CD14-positive monocyte (primary cell): Measurements from ENCODE around the gene CNPPD1. TPM values are rescaled to one million over a fixed set of nuclear protein-coding genes. Genes with fewer than 3 reads are reported as not detected.
A peak's percentile ranks its signal among the peaks of the same experiment; 100 is the strongest.

Experiments
- DNase-seq, 3 donors: peaks; one replicate each; pipeline ENCODE4 v3.0.0-alpha.2; 2011 to 2022
- H2AFZ ChIP-seq: 2 replicates; pipeline ENCODE4 v1.6.0; 2012; ENCODE audit warnings: mild to moderate bottlenecking, low read depth, low read length, inconsistent platforms; ENCODE audit not compliant: insufficient read depth, poor library complexity, severe bottlenecking
- H3K27ac ChIP-seq, 2 donors: 1 replicate in 1 of 2; 2 replicates in 1 of 2; pipeline ENCODE4 v1.5.1; 2012 to 2013; ENCODE audit warnings: low read length in 2 of 2, control low read depth in 1 of 2, inconsistent platforms in 1 of 2, low read depth in 1 of 2, mild to moderate bottlenecking in 1 of 2
- H3K27me3 ChIP-seq, 2 donors: one replicate each; pipeline versions ENCODE4 v1.6.0 to v1.6.1; 2011 to 2013; ENCODE audit warnings: low read length in 2 of 2; ENCODE audit not compliant: control insufficient read depth in 2 of 2, insufficient read depth in 2 of 2
- H3K36me3 ChIP-seq, 2 donors: replicated peaks in 1 of 2; 1 replicate in 1 of 2; 2 replicates in 1 of 2; pipeline versions ENCODE4 v1.5.1 to v1.6.1; 2012 to 2013; ENCODE audit warnings: low read length in 2 of 2, control low read depth in 1 of 2, inconsistent platforms in 1 of 2, mild to moderate bottlenecking in 1 of 2; ENCODE audit not compliant: insufficient read depth in 2 of 2, control insufficient read depth in 1 of 2
- H3K4me1 ChIP-seq, 2 donors: 1 replicate in 1 of 2; 2 replicates in 1 of 2; pipeline versions ENCODE4 v1.5.1 to v1.6.1; 2012 to 2013; ENCODE audit warnings: low read length in 2 of 2, control low read depth in 1 of 2, inconsistent platforms in 1 of 2, mild to moderate bottlenecking in 1 of 2, moderate library complexity in 1 of 2; ENCODE audit not compliant: insufficient read depth in 2 of 2, control insufficient read depth in 1 of 2
- H3K4me2 ChIP-seq: replicated peaks from 2 replicates; pipeline ENCODE3; 2012; ENCODE audit warnings: low read length, moderate library complexity, mild to moderate bottlenecking; ENCODE audit not compliant: poor library complexity, severe bottlenecking; ENCODE audit errors: extremely low read depth
- H3K4me3 ChIP-seq, 3 experiments: fragments of 200-600 bp in 1 of 3; sonication (generic) in 1 of 3; replicated peaks in 1 of 3; 1 replicate in 2 of 3; 2 replicates in 1 of 3; pipeline ENCODE4 v1.5.1; 2011 to 2013; ENCODE audit warnings: low read length in 3 of 3, mild to moderate bottlenecking in 3 of 3, control low read depth in 2 of 3, low read depth in 2 of 3, inconsistent platforms in 1 of 3, moderate library complexity in 1 of 3
- H3K79me2 ChIP-seq: 2 replicates; pipeline ENCODE4 v1.6.0; 2012; ENCODE audit warnings: mild to moderate bottlenecking, control low read depth, inconsistent platforms, low read length, moderate library complexity; ENCODE audit not compliant: insufficient read depth
- H3K9ac ChIP-seq: 2 replicates; pipeline ENCODE4 v1.6.0; 2017; ENCODE audit warnings: low read length, mild to moderate bottlenecking; ENCODE audit not compliant: insufficient read depth, poor library complexity, severe bottlenecking
- H3K9me3 ChIP-seq, 2 donors: replicated peaks in 1 of 2; 1 replicate in 1 of 2; 2 replicates in 1 of 2; pipeline versions ENCODE4 v1.5.1 to v1.6.1; 2012 to 2013; ENCODE audit warnings: low read length in 2 of 2, control low read depth in 1 of 2; ENCODE audit not compliant: control insufficient read depth in 1 of 2, insufficient read depth in 1 of 2
- H4K20me1 ChIP-seq: 2 replicates; pipeline ENCODE4 v1.6.0; 2012; ENCODE audit warnings: mild to moderate bottlenecking, low read length, control low read depth, moderate library complexity; ENCODE audit not compliant: insufficient read depth
- H3K27ac Mint-ChIP-seq, 7 donors: one replicate each; pipeline ENCODE4 v1.8.0; 2020; ENCODE audit warnings: mild to moderate bottlenecking in 7 of 7, mixed read lengths in 7 of 7, moderate library complexity in 6 of 7, inconsistent platforms in 2 of 7
- H3K27me3 Mint-ChIP-seq, 3 donors: one replicate each; pipeline ENCODE4 v1.8.0; 2021 to 2022; ENCODE audit warnings: low read depth in 3 of 3, mild to moderate bottlenecking in 3 of 3, mixed read lengths in 3 of 3, moderate library complexity in 3 of 3, inconsistent platforms in 1 of 3
- H3K36me3 Mint-ChIP-seq, 2 donors: one replicate each; pipeline ENCODE4 v1.8.0; 2020; ENCODE audit warnings: mixed read lengths in 2 of 2, inconsistent platforms in 1 of 2, mild to moderate bottlenecking in 1 of 2
- H3K4me1 Mint-ChIP-seq: one replicate; pipeline ENCODE4 v1.8.0; 2020; ENCODE audit warnings: mild to moderate bottlenecking, mixed read lengths
- H3K4me3 Mint-ChIP-seq, 2 donors: one replicate each; pipeline ENCODE4 v1.8.0; 2020; ENCODE audit warnings: mild to moderate bottlenecking in 2 of 2, mixed read lengths in 2 of 2, moderate library complexity in 1 of 2
- H3K9me3 Mint-ChIP-seq, 7 donors: one replicate each; pipeline ENCODE4 v1.8.0; 2020 to 2022; ENCODE audit warnings: mixed read lengths in 7 of 7, mild to moderate bottlenecking in 6 of 7, moderate library complexity in 6 of 7, inconsistent platforms in 2 of 7
- CTCF ChIP-seq: fragments of 200-600 bp; IDR thresholded peaks from one replicate; pipeline ENCODE4 v1.8.0; 2022; ENCODE audit warnings: antibody characterized with exemption, mild to moderate bottlenecking
- WGBS: methylation state at CpG from one replicate; pipeline ENCODE4 v1.1.5; 2013; ENCODE audit warnings: missing lambda C conversion rate; ENCODE audit not compliant: insufficient coverage; 5-methylcytosine and 5-hydroxymethylcytosine counted together
- intact Hi-C, 2 donors: fragments of 100-400 bp; cut with micrococcal nuclease; formaldehyde crosslinking; loops; one replicate each; pipeline versions ENCODE4 v1.15.0 to v1.15.1; 2023
- polyA plus RNA-seq, 3 donors: library from polyadenylated mRNA; depleted of rRNA in 1 of 3; unstranded in 2 of 3; stranded (reverse) in 1 of 3; fragments of 300-500 nt in 2 of 3; fragments of >200 nt in 1 of 3; fragmentation: Illumina TruSeq in 2 of 3; gene quantifications; 1 replicate in 2 of 3; 2 replicates in 1 of 3; pipeline ENCODE4 v1.2.3, GENCODE V29; 2012 to 2021

CNPPD1 gene
- polyA plus RNA-seq, 3 donors: 68.8 to 109 (median 71.3) TPM

DNA sequence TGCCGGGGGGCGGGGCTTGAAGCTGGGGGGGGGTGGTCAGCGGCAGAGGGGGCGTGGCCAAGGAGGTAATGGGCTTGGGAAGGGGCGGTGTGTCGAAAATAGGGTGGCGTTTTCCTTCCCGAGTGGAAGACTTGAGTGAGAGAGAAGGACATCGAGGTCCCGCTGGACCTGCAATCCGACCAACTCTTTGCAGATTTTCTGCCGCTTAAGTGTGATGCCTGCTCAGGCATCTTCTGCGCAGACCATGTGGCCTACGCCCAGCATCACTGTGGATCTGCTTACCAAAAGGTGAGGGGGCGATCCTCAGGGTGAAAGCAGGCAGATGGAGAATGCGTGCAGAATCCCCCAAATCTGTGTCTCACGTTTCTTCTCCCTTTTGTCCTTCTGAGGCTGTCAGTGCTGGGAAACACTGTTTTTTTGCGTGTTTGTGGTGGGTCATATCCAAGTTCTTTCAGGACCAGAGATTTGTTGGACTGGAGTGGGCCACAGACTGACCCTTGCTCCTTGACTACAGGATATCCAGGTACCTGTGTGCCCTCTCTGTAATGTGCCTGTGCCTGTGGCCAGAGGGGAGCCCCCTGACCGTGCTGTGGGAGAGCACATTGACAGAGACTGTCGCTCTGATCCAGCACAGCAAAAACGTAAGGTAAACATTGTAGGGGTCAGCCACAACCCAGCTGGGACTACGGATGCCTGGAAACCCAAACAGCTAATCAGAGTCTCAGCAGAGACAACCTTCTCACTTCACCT is 30.6 kb upstream of the CNPPD1 start:
- intact Hi-C loops: loop anchor here in 1 of 2 donors (2.0 kb wide), 1 partner anchor 29 kb away; the partner anchor contains the start of gene RETREG2
- peak overlapping the region; percentile 78 to 85 (median 83) for H3K4me3 ChIP-seq
- H3K27me3 ChIP-seq: no peaks in the 10 kb centered on the region
- H3K27ac ChIP-seq: peak overlapping the region; percentile 72 to 91
- TF ChIP-seq CTCF: no peak
- Mint-ChIP-seq H3K36me3 (peaks cover 26 to 35% of the 10 kb centered on the region in 2 donors), H3K4me3 (peak overlapping the region; percentile 79 to 86), H3K27ac (peak overlapping the region in 6 of 7 donors; percentile 81 to 89 (median 86)), H3K9me3 (peaks cover 2 to 8% (median 4%) of the 10 kb centered on the region in 7 donors), H3K4me1 (peaks cover 39% of the 10 kb centered on the region), H3K27me3 (peaks cover under 1 to 2% (median 2%) of the 10 kb centered on the region in 3 donors)
- H3K79me2 ChIP-seq: no peaks in the 10 kb centered on the region
- peaks cover 16 to 31% of the 10 kb centered on the region in 2 donors for H3K36me3 ChIP-seq
- peak overlapping the region; percentile 78 for H3K9ac ChIP-seq
- WGBS: 26% methylated on average over 22 of the region's 22 CpGs
- H3K4me1 ChIP-seq: peaks cover 19 to 21% of the 10 kb centered on the region in 2 donors
- peaks cover 0 to 4% of the 10 kb centered on the region in 2 donors for H3K9me3 ChIP-seq
- no peak for DNase-seq
- peaks cover 10% of the 10 kb centered on the region for H4K20me1 ChIP-seq
- peak overlapping the region; percentile 93 for H2AFZ ChIP-seq
- peak overlapping the region; percentile 91 for H3K4me2 ChIP-seq

DNA sequence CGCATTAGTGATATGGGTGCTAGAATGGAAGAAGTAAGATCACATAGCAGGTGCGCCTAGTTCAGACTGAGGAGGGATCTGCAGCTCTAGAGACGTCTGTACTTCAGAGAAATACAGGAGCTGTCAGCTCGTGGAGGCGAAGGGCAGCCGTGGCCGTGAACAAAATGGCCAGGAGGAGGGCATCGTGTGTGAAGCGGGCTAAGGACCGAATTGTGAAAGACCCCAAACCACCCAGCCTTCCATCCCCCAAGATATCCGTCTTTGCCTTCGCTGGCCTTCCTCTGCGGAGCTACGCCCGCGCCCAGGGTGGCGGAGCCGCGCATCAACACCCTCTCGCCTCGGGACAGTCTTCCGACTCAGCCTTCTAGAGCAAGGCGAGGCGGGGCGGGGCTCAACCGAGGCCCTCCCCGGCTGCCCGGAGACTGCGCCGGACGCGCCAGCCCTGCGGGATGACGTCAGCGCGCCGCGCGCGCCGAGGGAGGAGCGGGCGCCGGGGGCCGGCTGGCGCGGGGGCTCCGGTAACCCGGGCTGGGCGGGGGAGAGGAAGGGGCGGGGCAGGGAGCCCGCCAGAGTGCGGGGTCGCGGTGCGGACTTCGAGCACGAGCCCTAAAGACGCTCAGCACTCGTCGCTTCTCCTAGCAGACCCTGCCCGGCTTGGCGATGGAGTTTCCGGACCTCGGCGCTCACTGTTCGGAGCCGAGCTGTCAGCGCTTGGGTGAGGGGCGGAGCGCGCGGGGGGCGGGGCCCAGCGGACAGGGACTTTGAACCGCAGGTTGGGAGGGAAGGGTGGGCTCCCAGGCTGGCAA is 29.8 kb upstream of the CNPPD1 start, which contains the start of gene ZFAND2B:
TSS of gene ZFAND2B (plus strand) at position 455 of the 806 bp plus-strand sequence. CDS start at position 661, 206 bp downstream.
- peaks cover 39% of the 10 kb centered on the region for H3K4me1 Mint-ChIP-seq
- peaks cover 26 to 33% of the 10 kb centered on the region in 2 donors for H3K36me3 Mint-ChIP-seq
- H3K9me3 Mint-ChIP-seq: peaks cover 2 to 8% (median 4%) of the 10 kb centered on the region in 7 donors
- H3K27ac Mint-ChIP-seq: peak within 1 kb of the TSS; percentile 87 to 96 (median 92)
- Histone ChIP-seq H4K20me1 (peaks cover 10% of the 10 kb centered on the region), H2AFZ (peak within 1 kb of the TSS; percentile 93), H3K79me2 (no peaks in the 10 kb centered on the region), H3K9me3 (peaks cover 0 to 4% of the 10 kb centered on the region in 2 donors), H3K27ac (peak within 1 kb of the TSS; percentile 79 to 91), H3K27me3 (no peaks in the 10 kb centered on the region), H3K9ac (peak within 1 kb of the TSS; percentile 78), H3K4me1 (peaks cover 19 to 21% of the 10 kb centered on the region in 2 donors), H3K36me3 (peaks cover 16 to 31% of the 10 kb centered on the region in 2 donors), H3K4me3 (peak within 1 kb of the TSS; percentile 78 to 85 (median 83)), H3K4me2 (peak within 1 kb of the TSS; percentile 91)
- H3K4me3 Mint-ChIP-seq: peak within 1 kb of the TSS; percentile 86 to 98
- WGBS: under 1% methylated on average over 62 of the region's 76 CpGs
- peak; percentile 87 to 91 (median 88) for DNase-seq
- intact Hi-C loops: loop anchor here in 1 of 2 donors (2.0 kb wide), 1 partner anchor 28 kb away; the partner anchor contains the start of gene RETREG2
- peaks cover 2 to 3% (median 2%) of the 10 kb centered on the region in 3 donors for H3K27me3 Mint-ChIP-seq
- TF ChIP-seq CTCF: no peak
